NCI-H510A (cell line): Measurements from ENCODE around the gene LILRB4.
"Not testable (repeated sequence)": the region's sequence is repeated elsewhere in the genome, so short reads cannot be mapped to it uniquely, and the experiment has no call there.

Experiments used
- DNase-seq: peaks from one replicate; lab custom pipeline; 2025; lab: John Stamatoyannopoulos, UW

LILRB4 gene

DNA sequence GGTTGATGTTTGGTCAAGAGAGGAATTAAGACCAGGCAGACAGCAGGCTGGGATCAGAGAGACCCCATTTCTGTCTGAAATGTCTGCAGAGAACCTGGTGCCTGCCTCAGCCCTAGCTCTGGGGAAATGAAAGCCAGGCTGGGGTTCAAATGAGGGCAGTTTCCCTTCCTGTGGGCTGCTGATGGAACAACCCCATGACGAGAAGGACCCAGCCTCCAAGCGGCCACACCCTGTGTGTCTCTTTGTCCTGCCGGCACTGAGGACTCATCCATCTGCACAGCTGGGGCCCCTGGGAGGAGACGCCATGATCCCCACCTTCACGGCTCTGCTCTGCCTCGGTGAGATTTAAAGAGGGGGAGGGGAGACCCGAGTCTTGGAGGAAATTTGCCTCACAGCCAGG is at the start of gene LILRB4:
LILRB4 (plus strand) TSS at position 256 of the 400 bp plus-strand sequence; CDS start at position 305, 49 bp downstream.
- DNase-seq, result no peak

DNA sequence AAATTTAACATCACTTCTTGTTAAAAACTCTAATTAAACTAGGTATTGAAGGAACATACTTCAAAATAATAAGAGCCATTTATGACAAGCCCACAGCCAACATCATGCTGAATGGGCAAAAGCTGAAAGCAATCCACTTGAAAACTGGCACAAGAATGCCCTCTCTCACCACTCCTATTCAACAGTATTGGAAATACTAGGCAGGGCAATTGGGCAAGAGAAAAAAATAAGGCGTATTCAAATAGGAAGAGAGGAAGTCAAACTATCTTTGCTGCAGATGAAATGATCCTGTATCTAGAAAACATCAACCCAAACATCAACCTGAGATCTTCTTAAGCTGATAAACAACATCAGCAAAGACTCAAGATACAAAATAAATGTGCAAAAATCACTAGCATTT is 48.1 kb upstream of the LILRB4 start:
- DNase-seq, result no peak

DNA sequence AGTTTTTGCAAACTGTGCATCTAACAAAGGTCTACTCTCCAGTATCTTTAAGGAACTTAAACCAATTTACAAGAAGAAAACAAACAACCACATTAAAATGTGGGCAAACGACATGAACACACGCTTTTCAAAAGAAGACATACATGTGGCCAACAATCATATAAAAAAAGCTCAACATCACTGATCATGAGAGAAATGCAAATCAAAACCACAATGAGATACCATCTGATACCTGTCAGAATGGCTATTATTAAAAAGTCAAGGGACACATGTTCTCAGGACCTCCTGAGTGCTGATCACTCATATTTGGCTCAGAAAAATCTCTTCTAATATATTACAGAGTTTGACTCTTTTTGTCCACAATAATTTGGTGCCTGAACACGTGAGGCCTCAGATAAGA is 46.7 kb upstream of the LILRB4 start:
- no peak for DNase-seq

DNA sequence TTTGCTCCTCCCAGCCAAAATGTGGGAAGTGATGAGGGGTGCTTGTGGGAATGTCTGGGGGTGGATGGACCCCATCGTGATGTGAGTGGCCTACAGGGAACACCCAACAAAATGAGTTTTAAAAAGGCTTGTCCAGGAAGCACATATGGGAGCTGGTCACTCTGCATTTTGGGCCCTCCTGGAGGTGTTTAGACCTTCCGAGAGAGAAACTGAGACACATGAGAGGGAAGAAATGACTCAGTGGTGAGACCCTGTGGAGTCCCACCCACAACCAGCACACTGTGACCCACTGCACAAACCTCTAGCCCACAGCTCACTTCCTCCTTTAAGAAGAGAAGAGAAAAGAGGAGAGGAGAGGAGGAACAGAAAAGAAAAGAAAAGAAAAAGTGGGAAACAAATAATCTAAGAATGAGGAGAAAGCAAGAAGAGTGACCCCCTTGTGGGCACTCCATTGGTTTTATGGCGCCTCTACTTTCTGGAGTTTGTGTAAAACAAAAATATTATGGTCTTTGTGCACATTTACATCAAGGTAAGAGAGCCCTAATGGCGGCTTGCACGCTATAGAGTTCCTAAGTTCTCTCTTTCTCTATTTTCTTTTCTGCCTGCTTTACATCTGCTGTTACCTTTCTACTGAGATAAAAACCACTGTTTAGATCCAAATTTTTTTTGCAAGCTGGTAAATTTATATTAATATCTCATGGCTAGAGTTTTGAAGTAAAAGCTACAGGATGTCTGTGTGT is 45.8 kb upstream of the LILRB4 start:
- DNase-seq, result no peak

GRCh38 chr19:54620464-54620863 is 42.3 kb upstream of the LILRB4 start:
- DNase-seq, result no peak

DNA sequence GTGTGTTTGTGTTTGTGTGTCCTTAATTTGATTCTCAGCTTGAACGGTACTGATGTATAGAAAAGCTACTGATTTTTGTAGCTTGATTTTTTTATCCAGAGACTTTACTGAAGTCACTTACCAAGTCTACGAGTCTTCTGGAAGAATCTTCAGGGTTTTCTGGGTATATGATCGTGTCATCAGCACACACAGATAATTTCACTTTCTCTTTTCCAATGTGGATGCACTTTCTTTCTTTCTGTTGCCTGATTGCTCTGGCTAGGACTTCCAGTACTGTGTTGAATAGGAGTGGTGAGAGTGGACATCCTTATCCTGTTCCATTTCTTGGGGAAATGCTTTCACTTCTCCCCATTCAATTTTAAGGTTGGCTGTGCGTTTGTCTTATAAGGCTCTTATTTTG is 40.4 kb upstream of the LILRB4 start:
- no peak for DNase-seq

- DNase-seq, result not testable (repeated sequence)
Observed at GRCh38 chr19:54624234-54624633, 38.6 kb upstream of the LILRB4 start.

- DNase-seq, result not testable (repeated sequence)
Observed at GRCh38 chr19:54624934-54625730, 37.7 kb upstream of the LILRB4 start.

- DNase-seq, result no peak
Observed at GRCh38 chr19:54626757-54627156, 36.0 kb upstream of the LILRB4 start.

DNA sequence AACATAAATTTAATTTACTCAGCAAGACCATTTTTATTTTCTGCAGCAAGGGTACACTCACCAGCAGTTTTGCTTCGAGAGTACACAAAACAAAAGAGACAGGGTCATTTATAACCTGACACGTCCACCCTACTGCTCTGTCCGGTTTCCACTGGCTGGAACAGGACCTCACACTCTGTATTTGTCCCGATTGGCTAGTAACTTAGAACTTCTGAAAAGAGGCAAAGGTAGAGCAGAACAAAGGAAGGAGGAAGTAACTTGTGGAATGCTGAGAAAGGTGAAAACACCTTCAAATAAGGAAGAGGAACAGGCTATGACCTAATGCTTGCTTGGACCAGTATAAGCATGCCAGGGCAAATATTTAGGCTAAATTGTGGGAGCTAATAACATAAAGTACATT is 34.9 kb upstream of the LILRB4 start:
- not testable (repeated sequence) for DNase-seq

DNA sequence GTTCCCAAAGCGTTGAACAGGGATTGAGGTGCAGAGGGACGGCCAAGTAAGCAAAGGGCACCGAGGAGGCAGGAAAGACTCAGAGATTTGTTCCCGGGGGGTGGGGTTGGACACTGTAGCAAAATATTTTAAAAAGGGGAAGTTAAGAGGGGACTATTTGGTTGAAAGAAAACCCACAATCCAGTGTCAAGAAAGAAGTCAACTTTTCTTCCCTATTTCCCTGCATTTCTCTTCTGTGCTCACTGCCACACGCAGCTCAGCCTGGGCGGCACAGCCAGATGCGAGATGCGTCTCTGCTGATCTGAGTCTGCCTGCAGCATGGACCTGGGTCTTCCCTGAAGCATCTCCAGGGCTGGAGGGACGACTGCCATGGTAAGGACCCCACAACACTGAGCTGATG is 32.5 kb upstream of the LILRB4 start, which contains the start of gene LILRB1:
LILRB1 (plus strand) TSS at position 223 of the 400 bp plus-strand sequence. CDS start 590 bp downstream, outside the sequence.
- not testable (repeated sequence) for DNase-seq

GRCh38 chr19:54630782-54631181 is 32.0 kb upstream of the LILRB4 start:
- DNase-seq, result no peak

DNA sequence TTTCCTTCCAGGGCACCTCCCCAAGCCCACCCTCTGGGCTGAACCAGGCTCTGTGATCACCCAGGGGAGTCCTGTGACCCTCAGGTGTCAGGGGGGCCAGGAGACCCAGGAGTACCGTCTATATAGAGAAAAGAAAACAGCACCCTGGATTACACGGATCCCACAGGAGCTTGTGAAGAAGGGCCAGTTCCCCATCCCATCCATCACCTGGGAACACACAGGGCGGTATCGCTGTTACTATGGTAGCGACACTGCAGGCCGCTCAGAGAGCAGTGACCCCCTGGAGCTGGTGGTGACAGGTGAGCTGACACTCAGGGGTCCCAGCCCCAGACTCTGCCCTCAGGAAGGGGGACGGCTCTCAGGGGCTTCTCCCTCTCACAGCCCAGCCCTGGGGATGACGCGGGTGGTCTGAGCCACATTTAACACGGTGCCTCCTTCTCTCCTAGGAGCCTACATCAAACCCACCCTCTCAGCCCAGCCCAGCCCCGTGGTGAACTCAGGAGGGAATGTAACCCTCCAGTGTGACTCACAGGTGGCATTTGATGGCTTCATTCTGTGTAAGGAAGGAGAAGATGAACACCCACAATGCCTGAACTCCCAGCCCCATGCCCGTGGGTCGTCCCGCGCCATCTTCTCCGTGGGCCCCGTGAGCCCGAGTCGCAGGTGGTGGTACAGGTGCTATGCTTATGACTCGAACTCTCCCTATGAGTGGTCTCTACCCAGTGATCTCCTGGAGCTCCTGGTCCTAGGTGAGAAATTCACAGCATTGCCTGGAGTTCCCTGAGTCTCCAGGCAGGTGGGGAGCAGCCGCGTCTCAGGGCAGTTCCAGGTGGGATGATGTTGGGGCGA is 31.1 kb upstream of the LILRB4 start:
- not testable (repeated sequence) for DNase-seq

GRCh38 chr19:54632517-54632916 is 30.3 kb upstream of the LILRB4 start:
- not testable (repeated sequence) for DNase-seq

- DNase-seq, result no peak
Observed at GRCh38 chr19:54633401-54633800, 29.4 kb upstream of the LILRB4 start.

GRCh38 chr19:54636081-54636480 is 26.7 kb upstream of the LILRB4 start:
- DNase-seq, result not testable (repeated sequence)

GRCh38 chr19:54638683-54639082 is 24.1 kb upstream of the LILRB4 start:
- DNase-seq, result no peak

DNA sequence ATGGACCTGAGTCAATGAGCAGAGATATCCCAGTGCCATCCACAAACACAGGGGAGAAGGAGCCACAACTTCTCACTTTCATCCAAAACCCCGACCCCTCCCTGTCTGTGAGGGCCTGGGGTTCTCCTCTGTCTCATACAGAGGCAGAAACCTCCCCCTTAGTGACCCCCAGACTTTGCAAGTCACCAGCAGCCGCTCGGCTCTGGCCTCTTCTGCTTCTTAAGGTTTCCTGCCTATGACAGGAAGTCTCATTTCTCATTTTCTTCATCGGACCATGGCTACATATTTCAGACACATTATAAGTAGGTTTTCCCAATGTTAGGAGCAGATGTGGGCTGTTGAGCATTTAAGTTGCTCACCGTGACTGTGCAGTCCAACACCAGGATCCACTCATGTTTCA is 19.8 kb upstream of the LILRB4 start:
- not testable (repeated sequence) for DNase-seq

- not testable (repeated sequence) for DNase-seq
Observed at GRCh38 chr19:54643583-54643982, 19.2 kb upstream of the LILRB4 start.

DNA sequence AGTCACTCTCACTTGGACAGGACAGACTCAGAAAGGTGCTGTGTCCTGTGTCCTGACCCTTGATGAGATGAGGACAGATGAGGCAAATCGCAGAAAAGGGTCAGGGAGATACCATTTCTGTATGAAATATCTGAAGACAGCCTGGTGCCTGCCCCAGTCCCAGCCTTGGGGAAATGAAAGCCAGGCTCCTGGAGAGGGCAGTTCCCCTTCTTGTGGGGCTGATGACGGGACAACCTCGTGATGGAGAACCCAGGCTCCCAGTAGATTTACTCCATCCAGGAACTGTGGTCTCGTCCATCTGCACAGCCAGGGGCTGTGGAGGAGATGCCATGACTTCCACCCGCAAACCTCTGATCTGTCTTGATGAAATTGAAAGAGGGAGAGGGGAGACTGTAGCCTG is 18.7 kb upstream of the LILRB4 start:
- DNase-seq, result no peak

- DNase-seq, result no peak
Observed at GRCh38 chr19:54646331-54646841, 16.4 kb upstream of the LILRB4 start.

- DNase-seq, result no peak
Observed at GRCh38 chr19:54648129-54648528, 14.7 kb upstream of the LILRB4 start.
